HEK293 (cell line): ENCODE results near the gene RACGAP1.

Experiments
- CTCF ChIA-PET: fragments of 350-600 bp; formaldehyde crosslinking; extraction: SDS; loops from one replicate; lab custom pipeline; 2021; ENCODE audit warnings: antibody characterized with exemption; lab: Yijun Ruan, JAX
- POLR2A ChIA-PET: fragments of 300-600 bp; formaldehyde crosslinking; extraction: SDS; loops from one replicate; lab custom pipeline; 2020; ENCODE audit warnings: antibody characterized with exemption, inconsistent platforms; lab: Yijun Ruan, JAX
- H3K27ac ChIP-seq: fragments of 200-500 bp; sonication (Bioruptor generic); 2 replicates; pipeline ENCODE4 v1.5.1; 2014; ENCODE audit warnings: low read depth, low read length, control low read depth, inconsistent platforms; ENCODE audit errors: extremely low read depth
- H3K36me3 ChIP-seq, 2 experiments: fragments of 200-500 bp in 1 of 2; sonication (Bioruptor generic) in 1 of 2; 1 replicate in 1 of 2; 2 replicates in 1 of 2; pipeline ENCODE4 v1.5.1; 2014 to 2017; ENCODE audit warnings: inconsistent platforms in 2 of 2, low read length in 2 of 2; ENCODE audit not compliant: control insufficient read depth in 2 of 2, insufficient read depth in 1 of 2
- H3K4me1 ChIP-seq: fragments of 200-500 bp; sonication (Bioruptor generic); 2 replicates; pipeline ENCODE4 v1.5.1; 2014; ENCODE audit warnings: mild to moderate bottlenecking, low read length, inconsistent platforms; ENCODE audit not compliant: control insufficient read depth, insufficient read depth
- H3K4me3 ChIP-seq: 2 replicates; pipeline ENCODE4 v1.5.1; 2011; ENCODE audit warnings: low read depth, mild to moderate bottlenecking, control low read depth, low read length, moderate library complexity
- H3K9me3 ChIP-seq: fragments of 200-500 bp; sonication (Bioruptor generic); 2 replicates; pipeline ENCODE4 v1.5.1; 2014; ENCODE audit warnings: low read depth, low read length, inconsistent platforms; ENCODE audit not compliant: control insufficient read depth, insufficient read depth
- BCL6B ChIP-seq: fragments of 450-650 bp; formaldehyde crosslinking; IDR thresholded peaks from 2 replicates; pipeline ENCODE4 v1.5.1; 2017; ENCODE audit warnings: missing biosample characterization, missing genetic modification characterization
- OVOL3 ChIP-seq: fragments of 450-650 bp; formaldehyde crosslinking; IDR thresholded peaks from 2 replicates; pipeline ENCODE4 v1.5.1; 2016; ENCODE audit warnings: missing biosample characterization, missing genetic modification characterization
- PRDM4 ChIP-seq: fragments of 450-650 bp; formaldehyde crosslinking; IDR thresholded peaks from 2 replicates; pipeline ENCODE4 v1.5.1; 2017; ENCODE audit warnings: missing biosample characterization, missing genetic modification characterization
- ZNF214 ChIP-seq: fragments of 450-650 bp; formaldehyde crosslinking; IDR thresholded peaks from 2 replicates; pipeline ENCODE4 v1.5.1; 2017; ENCODE audit warnings: missing biosample characterization, mild to moderate bottlenecking, missing genetic modification characterization, borderline replicate concordance
- ZNF223 ChIP-seq: fragments of 450-650 bp; formaldehyde crosslinking; IDR thresholded peaks from 2 replicates; pipeline ENCODE4 v1.5.1; 2016; ENCODE audit warnings: missing biosample characterization, missing genetic modification characterization
- ZNF341 ChIP-seq: fragments of 450-650 bp; formaldehyde crosslinking; IDR thresholded peaks from 2 replicates; pipeline ENCODE4; 2016; ENCODE audit warnings: low read depth, missing biosample characterization, missing genetic modification characterization
- ZNF350 ChIP-seq: fragments of 450-650 bp; formaldehyde crosslinking; IDR thresholded peaks from 2 replicates; pipeline ENCODE4 v1.5.0; 2017; ENCODE audit warnings: missing biosample characterization, mild to moderate bottlenecking, missing genetic modification characterization
- ZNF416 ChIP-seq: fragments of 450-650 bp; formaldehyde crosslinking; IDR thresholded peaks from 2 replicates; pipeline ENCODE4 v1.5.1; 2016; ENCODE audit warnings: missing biosample characterization, missing genetic modification characterization
- ZNF529 ChIP-seq: fragments of 450-650 bp; formaldehyde crosslinking; IDR thresholded peaks from 2 replicates; pipeline ENCODE4 v1.5.1; 2017; ENCODE audit warnings: missing genetic modification characterization, missing biosample characterization; ENCODE audit not compliant: insufficient replicate concordance
- ZNF530 ChIP-seq: fragments of 450-650 bp; formaldehyde crosslinking; IDR thresholded peaks from 2 replicates; pipeline ENCODE4 v1.5.1; 2016; ENCODE audit warnings: low read depth, missing biosample characterization, missing genetic modification characterization
- ZNF629 ChIP-seq: fragments of 450-650 bp; formaldehyde crosslinking; IDR thresholded peaks from 2 replicates; pipeline ENCODE4 v1.5.1; 2017; ENCODE audit warnings: missing biosample characterization, missing genetic modification characterization
- ZNF747 ChIP-seq: fragments of 450-650 bp; formaldehyde crosslinking; IDR thresholded peaks from 2 replicates; pipeline ENCODE4 v1.5.1; 2016; ENCODE audit warnings: missing biosample characterization, missing genetic modification characterization
- TF ChIP-seq, protein P1 (sequence below): fragments of 450-650 bp; formaldehyde crosslinking; IDR thresholded peaks from 2 replicates; pipeline ENCODE4 v1.5.1; 2016; ENCODE audit warnings: missing biosample characterization, missing genetic modification characterization
- TF ChIP-seq, protein P2 (sequence below): fragments of 450-650 bp; formaldehyde crosslinking; IDR thresholded peaks from 2 replicates; pipeline ENCODE4 v1.5.1; 2017; ENCODE audit warnings: missing biosample characterization, missing genetic modification characterization

Gene RACGAP1

DNA sequence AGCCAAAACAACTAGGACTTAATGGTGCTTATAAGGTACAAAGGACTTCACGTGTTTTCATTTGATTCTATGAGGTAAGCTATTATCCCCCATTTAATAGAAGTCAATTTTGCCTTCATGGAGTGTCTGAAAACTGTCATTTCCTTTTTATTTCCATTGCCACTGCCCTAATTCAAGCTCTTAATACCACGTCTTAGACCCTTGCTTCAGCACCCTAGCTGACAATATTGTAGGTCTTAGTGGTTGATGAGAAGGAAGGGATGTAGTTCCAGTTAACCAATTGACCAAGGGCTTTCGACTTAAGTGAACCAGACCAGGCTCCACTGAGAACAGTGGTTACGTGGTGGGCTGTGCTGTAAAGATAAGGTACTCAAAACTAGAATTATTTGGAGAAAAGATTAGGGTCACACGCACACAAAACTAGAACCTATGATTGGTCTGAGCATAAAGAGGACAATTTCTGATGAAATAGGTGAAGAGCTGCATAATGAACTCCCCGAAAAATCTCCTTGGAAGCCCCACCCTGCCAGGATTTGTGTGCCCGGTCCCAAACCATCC is 22.5 kb upstream of the RACGAP1 start (continued):
- TF ChIP-seq, protein P1, sequence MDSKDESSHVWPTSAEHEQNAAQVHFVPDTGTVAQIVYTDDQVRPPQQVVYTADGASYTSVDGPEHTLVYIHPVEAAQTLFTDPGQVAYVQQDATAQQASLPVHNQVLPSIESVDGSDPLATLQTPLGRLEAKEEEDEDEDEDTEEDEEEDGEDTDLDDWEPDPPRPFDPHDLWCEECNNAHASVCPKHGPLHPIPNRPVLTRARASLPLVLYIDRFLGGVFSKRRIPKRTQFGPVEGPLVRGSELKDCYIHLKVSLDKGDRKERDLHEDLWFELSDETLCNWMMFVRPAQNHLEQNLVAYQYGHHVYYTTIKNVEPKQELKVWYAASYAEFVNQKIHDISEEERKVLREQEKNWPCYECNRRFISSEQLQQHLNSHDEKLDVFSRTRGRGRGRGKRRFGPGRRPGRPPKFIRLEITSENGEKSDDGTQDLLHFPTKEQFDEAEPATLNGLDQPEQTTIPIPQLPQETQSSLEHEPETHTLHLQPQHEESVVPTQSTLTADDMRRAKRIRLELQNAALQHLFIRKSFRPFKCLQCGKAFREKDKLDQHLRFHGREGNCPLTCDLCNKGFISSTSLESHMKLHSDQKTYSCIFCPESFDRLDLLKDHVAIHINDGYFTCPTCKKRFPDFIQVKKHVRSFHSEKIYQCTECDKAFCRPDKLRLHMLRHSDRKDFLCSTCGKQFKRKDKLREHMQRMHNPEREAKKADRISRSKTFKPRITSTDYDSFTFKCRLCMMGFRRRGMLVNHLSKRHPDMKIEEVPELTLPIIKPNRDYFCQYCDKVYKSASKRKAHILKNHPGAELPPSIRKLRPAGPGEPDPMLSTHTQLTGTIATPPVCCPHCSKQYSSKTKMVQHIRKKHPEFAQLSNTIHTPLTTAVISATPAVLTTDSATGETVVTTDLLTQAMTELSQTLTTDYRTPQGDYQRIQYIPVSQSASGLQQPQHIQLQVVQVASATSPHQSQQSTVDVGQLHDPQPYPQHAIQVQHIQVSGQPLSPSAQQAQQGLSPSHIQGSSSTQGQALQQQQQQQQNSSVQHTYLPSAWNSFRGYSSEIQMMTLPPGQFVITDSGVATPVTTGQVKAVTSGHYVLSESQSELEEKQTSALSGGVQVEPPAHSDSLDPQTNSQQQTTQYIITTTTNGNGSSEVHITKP (tag by site-specific recombination) = no peak
- TF ChIP-seq ZNF629 (tag by site-specific recombination) = no peak
- no peak for TF ChIP-seq ZNF530 (tag by site-specific recombination)

DNA sequence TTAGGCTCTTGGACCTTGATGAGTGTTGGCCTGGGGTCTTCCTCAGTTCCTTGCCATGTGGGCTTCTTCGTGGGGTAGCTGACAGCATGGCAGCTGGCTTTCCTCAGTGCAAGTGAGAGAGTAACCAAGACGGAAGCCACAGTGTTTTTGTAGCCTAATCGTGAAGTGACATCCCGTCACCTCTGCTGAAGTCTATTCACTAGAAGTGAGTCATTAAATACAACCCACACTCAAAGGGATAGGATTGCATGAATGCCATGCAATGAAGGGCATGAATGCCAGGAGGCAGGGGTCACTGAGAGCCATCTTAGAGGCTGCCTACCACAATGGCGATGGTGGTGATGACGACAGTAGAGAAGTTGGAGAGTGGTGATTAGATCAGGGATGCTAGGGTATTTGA is 18.6 kb upstream of the RACGAP1 start:
- TF ChIP-seq OVOL3 (tag by site-specific recombination) (no peak), ZNF747 (tag by site-specific recombination) (no peak), ZNF350 (tag by site-specific recombination) (no peak)
- no peak overlapping the region for H3K4me3 ChIP-seq
- no peak overlapping the region for H3K27ac ChIP-seq
- ChIA-PET CTCF (interaction anchor here (0.6 to 3.3 kb wide), 8 partner anchors 8 to 177 kb away, joined by 3 to 19 read pairs (median 5); no protein-coding TSS in a partner anchor), POLR2A (no interaction called here)
- H3K4me1 ChIP-seq = no peaks in the 10 kb centered on the region
- H3K36me3 ChIP-seq = no peaks in the 10 kb centered on the region
- no peaks in the 10 kb centered on the region for H3K9me3 ChIP-seq

DNA sequence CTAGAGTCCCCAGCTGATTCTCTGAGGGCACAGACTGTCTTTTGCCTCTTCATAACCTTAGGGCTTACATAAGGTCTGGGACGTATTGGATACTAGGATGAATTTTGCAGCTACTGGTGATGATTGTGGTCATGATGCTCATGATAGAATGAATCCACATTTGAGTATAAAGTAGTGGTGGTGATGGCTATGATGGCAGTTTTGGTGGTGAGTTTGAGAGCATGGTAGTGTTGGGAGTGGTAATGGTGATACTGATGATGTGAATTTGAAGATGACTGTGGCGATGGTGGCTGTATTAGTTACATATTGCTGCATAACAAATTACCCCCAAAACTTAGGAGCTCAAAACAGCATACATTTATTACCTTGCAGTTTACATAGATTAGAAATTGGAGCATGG is 18.0 kb upstream of the RACGAP1 start:
- POLR2A ChIA-PET = no interaction called here
- Histone ChIP-seq H3K9me3 (no peaks in the 10 kb centered on the region), H3K4me1 (no peaks in the 10 kb centered on the region), H3K27ac (no peak overlapping the region), H3K4me3 (no peak overlapping the region), H3K36me3 (no peaks in the 10 kb centered on the region)
- CTCF ChIA-PET = interaction anchor here (0.6 to 3.3 kb wide), 7 partner anchors 12 to 177 kb away, joined by 3 to 19 read pairs (median 4); no protein-coding TSS in a partner anchor
- TF ChIP-seq ZNF341 = no peak
- TF ChIP-seq ZNF416 (tag by site-specific recombination) = no peak
- TF ChIP-seq PRDM4 (tag by site-specific recombination) = no peak
- TF ChIP-seq, protein P2, sequence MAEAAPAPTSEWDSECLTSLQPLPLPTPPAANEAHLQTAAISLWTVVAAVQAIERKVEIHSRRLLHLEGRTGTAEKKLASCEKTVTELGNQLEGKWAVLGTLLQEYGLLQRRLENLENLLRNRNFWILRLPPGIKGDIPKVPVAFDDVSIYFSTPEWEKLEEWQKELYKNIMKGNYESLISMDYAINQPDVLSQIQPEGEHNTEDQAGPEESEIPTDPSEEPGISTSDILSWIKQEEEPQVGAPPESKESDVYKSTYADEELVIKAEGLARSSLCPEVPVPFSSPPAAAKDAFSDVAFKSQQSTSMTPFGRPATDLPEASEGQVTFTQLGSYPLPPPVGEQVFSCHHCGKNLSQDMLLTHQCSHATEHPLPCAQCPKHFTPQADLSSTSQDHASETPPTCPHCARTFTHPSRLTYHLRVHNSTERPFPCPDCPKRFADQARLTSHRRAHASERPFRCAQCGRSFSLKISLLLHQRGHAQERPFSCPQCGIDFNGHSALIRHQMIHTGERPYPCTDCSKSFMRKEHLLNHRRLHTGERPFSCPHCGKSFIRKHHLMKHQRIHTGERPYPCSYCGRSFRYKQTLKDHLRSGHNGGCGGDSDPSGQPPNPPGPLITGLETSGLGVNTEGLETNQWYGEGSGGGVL = no peak
- TF ChIP-seq, protein P1 (tag by site-specific recombination) = no peak
- TF ChIP-seq ZNF223 (tag by site-specific recombination) = no peak
- TF ChIP-seq ZNF214 (tag by site-specific recombination) = no peak
- no peak for TF ChIP-seq BCL6B (tag by site-specific recombination)
- no peak for TF ChIP-seq ZNF529
